GM18526 (cell line): ENCODE data around the gene GPR15LG.

Experiments used
- POLR2A ChIP-seq: IDR thresholded peaks from 3 replicates; pipeline ENCODE4 v1.6.1; 2011; ENCODE audit not compliant: insufficient read length; ENCODE audit errors: extremely low read depth

The GPR15LG gene

DNA sequence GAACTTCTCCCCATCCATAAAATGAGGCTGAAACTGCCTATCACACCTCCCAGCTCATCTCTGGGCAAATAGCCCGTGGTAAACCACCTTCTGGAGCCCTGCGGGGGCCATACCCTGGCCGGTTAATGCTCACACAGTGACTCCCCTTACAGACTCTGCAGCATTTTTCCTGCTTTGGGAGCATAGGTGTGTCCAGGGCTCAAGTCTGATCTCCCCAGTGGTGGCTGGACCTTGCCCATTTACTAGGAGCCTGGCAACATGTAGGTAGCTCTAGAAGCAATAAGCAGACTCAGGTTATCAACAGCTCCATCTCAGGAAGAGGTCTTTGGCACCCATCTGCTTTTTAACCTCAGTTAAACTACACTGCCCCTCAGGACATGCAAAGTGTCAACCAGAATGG is 15.2 kb downstream of the GPR15LG start:
- TF ChIP-seq POLR2A, result no peak

DNA sequence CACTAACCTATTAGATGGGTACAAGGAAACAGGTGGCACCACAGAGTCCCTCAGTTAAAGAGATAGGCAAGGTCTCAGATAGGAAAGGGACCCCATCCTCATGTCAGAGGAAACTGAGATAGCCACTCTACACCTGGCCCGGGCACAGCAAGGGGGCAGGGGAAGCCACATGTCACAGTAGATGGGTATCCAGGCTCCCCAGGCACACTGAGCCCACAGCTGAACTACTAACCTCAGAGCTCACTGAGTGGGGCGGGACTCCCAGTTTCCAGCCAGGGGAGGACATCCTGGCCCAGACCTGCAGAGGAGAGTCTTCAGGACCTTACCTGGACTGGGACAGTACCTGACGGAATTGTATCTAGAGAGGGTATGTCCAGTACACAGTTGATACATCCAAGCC is 17.0 kb downstream of the GPR15LG start:
- no peak for TF ChIP-seq POLR2A

DNA sequence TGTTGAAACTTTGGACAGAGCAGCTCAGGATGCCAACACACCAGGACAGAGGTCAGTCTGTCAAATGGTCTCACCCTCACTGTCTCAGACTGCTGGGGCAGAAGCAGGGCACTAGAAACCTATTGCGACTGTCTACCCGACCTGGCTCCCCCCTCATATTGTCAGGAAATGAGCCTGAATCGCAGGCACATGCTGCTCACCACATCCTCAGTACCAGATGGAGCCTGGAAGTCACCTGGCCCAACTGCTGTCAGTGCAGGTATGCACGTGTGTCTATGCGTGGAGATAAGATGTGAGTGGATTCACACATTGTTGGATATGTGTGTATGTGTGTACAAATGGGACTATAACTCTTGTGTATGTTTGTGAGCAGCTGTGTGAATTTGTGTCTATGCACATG is 17.5 kb downstream of the GPR15LG start:
- no peak for TF ChIP-seq POLR2A

DNA sequence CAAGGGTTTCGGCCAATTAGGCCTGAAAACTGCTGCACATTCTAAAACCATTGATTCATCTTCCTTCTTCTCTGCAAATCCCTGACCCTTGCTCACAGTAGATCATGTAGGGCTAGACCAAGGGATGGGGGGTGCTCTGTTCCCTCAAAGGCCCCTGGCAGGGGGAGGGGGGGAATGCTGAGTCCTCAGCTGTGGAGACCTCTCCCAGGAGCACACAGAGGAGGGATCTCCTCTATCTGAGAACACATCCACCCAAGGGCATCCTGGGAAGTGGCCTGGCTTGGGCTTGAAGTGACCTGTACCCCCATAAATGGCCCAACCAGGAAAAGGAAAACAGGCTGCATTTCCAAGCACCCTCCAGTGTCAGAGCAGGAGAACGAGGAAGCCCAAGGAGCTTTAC is 19.7 kb downstream of the GPR15LG start:
- TF ChIP-seq POLR2A, result no peak

DNA sequence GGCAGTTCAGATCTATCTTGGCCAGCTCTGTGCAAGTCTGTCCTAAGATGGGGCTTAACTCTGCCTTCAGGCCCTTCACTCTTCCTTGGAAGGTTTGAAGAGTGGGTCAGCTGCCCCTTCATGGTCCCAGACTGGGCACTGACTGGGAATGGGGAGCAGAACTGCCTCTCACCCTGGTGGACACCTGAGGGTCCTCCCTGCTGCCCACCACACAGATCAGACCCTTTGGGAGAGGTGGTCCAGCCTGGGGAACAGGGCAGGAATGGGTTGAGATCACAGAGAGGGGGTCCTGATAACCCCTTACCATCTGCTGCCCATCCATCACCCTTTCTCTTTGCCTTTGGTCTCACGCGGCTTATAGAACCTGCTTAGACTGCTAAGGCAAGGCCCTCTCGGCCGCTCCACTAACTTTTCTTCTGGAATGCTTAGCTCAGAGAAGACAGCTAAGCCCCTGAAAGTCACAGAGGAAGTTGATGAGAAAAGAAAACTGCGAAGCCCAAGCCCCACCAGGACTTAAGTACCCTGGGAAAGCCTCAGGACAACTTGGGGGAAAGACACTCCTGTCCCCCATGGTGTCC is 20.3 kb downstream of the GPR15LG start:
- TF ChIP-seq POLR2A, result no peak

DNA sequence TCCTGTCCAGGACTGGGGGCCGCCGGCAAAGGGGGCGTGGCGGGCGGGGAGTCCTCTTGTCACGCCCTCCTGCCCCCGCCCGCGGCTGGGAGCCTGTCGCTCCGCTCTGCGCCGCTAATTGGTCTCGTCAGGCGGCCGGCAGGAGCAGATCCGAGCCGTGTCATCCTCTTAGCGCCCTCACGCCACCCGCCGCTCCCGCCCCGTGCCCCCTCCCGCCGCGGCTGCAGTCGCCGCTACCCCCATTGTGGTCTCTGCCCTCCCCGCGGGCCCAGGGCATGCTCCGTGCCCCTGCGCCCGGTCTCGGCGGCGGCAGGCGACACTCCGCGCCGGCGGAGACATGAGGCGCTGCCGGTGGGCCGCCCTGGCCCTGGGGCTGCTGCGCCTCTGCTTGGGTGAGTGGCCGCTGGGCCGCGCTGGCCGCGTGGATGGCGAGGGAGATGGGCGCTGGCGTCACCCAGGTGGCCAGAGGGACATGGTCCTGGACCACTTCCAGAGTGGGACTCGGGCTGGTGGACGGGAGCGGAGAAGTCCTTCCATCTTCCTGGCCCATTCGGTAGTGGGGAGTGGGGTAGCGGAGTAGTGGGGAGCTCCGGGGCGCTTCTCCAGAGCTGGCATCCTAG is 20.9 kb downstream of the GPR15LG start, which contains the start of gene CDHR1:
CDHR1 (plus strand) TSS at position 114 of the 620 bp plus-strand sequence; CDS start at position 338, 224 bp downstream.
- TF ChIP-seq POLR2A, result no peak

DNA sequence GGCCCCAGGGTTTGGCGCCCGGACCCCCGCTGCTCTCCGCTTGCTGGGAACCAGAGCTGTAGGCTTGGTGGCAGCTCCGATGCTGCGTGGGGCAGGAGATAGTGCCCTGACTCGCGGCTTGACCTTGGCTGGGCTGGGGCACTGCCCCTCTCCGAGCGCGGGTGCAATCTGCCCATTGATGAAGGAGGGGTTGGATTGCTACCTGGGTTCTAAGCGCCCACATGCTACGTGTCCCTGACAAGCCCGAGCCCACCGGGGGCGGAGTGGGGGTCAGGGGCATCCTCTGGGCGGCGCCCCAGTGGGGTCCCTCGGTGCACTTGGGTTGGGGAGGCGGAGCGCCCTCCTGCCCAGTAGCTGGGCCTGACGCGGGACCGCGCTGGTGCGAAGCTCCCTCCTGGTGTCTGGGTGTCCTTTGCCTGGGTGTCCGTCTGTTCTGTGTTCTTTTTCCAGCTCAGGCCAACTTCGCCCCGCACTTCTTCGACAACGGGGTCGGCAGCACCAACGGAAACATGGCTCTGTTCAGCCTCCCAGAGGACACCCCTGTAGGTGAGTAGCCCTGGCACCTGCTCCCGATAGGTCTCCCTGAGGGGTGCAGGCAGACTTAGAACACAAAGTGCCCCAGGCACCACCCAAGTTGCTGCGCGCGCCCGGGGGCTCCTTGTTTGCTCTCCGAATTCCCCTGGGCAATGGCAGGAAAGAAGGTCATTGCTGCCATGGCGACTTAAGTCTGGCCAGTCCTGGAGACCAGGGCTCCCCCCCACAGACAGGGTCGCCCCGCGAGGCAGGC is 21.6 kb downstream of the GPR15LG start:
- TF ChIP-seq POLR2A, result no peak

DNA sequence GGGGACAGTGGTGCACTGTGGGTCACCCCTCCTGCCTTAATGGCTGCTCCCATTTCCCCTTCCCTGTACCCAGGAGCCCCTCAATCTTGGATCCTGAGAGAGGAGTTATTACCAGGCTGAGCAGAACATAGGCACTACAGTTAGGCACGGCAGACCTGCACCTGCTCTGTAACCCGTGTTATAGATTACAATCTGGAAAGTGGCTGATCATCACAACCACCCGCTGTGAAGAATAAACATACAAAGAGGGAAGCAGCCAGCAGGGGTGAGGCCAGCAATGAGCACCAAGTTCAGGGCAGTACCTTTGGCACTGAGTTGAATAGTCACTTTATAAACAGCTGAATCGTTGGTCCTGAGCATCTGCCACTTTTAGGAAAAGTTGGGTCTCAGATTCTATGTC is 22.5 kb downstream of the GPR15LG start:
- TF ChIP-seq POLR2A, result no peak

DNA sequence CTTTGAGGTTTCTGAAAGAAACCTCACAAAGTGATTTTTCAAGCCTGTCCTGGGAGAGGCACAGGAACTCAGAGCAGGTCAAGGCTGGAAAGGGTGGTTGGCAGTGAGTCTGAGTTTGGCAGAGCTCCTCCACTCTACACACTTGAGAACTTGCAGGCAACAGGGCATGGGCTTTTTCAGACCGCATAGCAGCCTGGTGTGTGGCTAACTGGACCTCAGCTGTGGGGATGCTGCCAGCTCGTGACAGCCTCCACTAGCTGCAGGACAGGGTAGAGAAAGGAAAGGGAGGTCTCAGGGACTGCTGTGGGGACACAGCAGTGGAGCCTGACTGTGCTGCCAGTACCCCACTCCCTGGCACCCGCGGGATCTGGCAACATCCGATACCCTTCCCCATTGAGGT is 23.3 kb downstream of the GPR15LG start:
- TF ChIP-seq POLR2A, result no peak

DNA sequence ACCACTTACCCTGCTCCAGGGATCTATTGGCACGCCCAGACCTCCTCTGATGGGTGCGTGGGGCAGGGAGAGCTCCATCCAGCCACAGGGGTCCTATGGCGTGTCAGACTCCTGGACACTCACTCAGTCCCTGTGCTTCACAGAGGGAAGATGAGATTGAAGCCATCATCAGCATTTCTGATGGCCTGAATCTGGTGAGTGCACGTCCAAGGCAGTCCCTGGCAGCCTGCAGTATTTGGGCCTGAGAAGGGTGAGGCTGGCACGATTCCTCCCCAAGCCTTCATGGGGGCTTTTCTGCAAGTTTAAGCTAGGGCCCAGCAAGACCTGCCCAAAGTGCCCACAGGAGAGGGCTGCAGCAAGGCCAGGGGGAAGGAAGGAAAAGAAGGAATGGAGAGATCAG is 24.0 kb downstream of the GPR15LG start:
- no peak for TF ChIP-seq POLR2A

DNA sequence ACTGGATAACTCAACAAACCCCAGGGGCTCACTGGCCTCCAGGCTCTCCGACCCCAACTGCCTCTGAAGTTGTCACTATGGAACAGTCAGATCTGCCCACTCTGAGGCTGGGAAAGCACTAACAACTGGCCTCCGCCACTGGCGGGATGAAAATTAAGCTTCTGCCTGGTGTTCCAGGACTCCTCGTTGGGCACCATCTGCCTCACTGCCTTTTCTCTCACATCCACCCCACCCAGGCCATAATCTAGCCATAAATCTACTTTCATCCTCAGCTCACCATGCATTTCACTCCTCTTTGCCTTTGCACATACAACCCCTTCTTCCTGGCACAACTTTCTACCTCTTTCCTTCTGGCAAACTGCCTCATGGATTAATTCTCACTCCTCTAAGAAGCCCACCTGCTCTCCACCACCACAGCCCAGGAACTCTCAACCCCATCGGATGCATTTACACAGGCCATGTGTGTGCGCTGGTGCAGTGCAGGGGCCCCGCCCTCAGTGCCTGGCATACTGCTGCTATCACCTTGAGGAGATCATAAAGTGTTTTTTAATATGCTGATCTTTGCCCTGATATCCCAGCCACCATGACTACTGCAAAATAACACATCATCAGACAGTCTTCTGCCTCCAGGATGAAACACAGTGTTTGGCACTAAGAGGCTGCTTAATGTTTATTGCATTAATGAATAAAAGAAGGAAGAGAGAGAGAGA is 24.8 kb downstream of the GPR15LG start:
- TF ChIP-seq POLR2A, result no peak

DNA sequence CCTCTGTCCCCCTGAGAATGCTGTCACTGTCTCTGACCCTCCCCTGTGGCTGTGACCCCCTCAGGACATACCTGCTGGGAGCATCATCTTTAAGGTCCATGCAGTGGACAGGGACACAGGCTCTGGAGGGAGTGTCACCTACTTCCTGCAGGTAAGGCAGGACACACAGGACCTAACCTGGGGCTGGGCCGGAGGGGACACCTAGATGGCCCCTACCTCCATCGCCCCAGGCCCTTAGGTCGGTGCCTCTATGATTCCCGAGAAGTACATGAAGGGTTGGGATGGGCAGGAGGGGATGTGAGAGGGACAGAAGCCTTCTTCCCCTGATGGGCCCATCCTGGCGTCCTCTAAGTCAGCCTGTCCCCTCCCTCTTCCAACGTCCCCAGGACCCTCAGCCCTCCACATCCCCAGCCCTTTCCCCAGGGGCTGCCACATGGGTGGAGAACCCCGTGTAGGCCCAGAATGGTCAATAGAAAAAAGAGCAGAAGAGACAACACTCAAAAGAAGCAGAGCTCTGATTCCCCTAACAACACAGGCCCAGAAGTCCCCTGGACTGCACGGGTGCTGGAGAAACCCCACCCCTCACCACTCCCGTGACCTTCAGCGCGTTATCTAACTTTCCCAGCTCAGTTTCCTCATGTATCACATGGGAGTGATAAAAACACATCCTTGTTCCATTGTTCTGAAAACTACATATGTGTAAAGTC is 27.1 kb downstream of the GPR15LG start:
- TF ChIP-seq POLR2A, result no peak

DNA sequence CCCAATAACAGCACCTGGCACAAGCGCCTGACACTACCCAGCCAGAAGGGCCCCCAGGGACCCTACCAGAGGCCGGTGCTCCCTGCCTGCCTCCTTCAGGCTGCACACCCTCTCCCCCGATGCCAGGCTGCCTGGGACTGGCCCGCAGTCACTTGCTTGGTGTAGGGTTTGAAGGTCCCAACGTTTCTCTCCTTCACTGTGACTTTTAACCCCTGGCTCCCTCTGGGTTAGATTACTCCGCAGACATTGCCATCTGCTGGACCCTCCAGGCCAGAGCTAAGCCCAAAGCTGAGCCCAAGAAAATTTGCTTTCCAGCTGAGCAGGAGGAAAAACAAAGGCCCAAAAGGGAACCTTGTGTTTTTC is 27.6 kb downstream of the GPR15LG start:
- no peak for TF ChIP-seq POLR2A

DNA sequence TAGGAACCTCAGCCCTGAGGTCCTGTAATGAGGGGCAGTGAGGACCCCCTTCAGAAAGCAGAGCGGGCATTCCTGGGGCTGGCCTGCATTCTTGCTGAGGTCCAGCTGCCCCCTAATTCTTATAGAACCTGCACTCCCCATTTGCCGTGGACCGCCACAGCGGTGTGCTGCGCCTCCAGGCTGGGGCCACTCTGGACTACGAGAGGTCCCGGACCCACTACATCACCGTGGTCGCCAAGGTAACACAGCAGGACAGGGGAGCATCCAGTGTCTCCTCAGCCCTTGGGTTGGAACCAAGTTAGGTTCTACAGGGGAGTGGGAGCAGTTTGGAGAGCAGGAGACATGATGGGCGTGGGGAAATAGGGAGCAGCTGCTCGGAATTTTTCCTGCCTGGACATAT is 28.1 kb downstream of the GPR15LG start:
- no peak for TF ChIP-seq POLR2A

DNA sequence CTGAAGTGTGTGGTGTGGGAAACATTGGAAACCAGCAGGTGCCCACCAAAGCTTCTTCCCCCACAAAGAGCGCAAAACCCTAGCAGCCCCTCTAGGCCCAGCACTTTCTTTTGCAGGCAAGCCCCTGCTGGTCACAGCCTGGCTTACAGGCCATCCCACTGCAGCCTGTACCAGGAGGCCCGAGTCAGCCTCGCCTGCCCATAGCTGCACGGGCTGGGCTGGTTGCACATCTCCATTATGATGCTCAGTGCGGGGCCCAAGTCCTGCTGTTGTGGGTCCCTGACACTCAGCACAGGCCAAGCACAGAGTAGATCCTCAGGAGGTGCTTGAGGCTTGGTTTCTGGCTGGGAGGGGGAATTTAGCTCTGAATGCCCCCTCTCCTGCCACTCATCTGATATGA is 28.7 kb downstream of the GPR15LG start:
- no peak for TF ChIP-seq POLR2A
